IgD-negative memory B cell (primary cell): Measurements from ENCODE around the gene ZNHIT3. TPM values are rescaled to one million over a fixed set of nuclear protein-coding genes. Genes with fewer than 3 reads are reported as not detected.

ENCODE experiments used
- H3K27ac Mint-ChIP-seq, 3 donors: one replicate each; pipeline ENCODE4 v1.8.0; 2020 to 2022; ENCODE audit warnings: mild to moderate bottlenecking in 3 of 3, mixed read lengths in 3 of 3, moderate library complexity in 1 of 3
- H3K27me3 Mint-ChIP-seq: one replicate; pipeline ENCODE4 v1.8.0; 2021; ENCODE audit warnings: mixed read lengths
- H3K36me3 Mint-ChIP-seq: one replicate; pipeline ENCODE4 v1.8.0; 2020; ENCODE audit warnings: mild to moderate bottlenecking, mixed read lengths
- H3K4me1 Mint-ChIP-seq, 3 donors: one replicate each; pipeline ENCODE4 v1.8.0; 2020 to 2022; ENCODE audit warnings: mixed read lengths in 3 of 3, mild to moderate bottlenecking in 1 of 3
- H3K4me3 Mint-ChIP-seq, 4 donors: one replicate each; pipeline ENCODE4 v1.8.0; 2020 to 2022; ENCODE audit warnings: mild to moderate bottlenecking in 4 of 4, mixed read lengths in 4 of 4, moderate library complexity in 3 of 4
- H3K9me3 Mint-ChIP-seq, 3 donors: one replicate each; pipeline ENCODE4 v1.8.0; 2020 to 2021; ENCODE audit warnings: mixed read lengths in 3 of 3, mild to moderate bottlenecking in 1 of 3
- polyA plus RNA-seq: library from polyadenylated mRNA; unstranded; fragments of 300-500 nt; fragmentation: Illumina TruSeq; gene quantifications from one replicate; pipeline ENCODE4 v1.2.3, GENCODE V29; 2021

The ZNHIT3 gene
- polyA plus RNA-seq, 1 donor from 2014 or later, result 88.1 TPM

DNA sequence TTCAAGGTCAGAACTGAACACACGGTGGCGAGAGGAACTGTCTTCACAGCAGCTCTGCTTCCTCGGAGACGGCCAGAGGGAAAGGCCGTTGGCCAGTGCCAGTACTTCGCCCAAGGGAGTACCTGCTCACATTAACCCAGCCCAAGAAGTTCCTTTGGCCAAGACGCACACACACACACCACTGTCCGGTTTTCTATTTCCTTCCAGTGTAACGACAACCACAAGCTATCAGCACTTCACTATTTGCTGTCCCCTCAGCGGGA, 57.5 kb downstream of the ZNHIT3 start:
- H3K4me3 Mint-ChIP-seq, result peak overlapping the region; percentile 93 to 98 (median 98)
- peak overlapping the region; percentile 98 to 100 (median 99) for H3K27ac Mint-ChIP-seq
- no peaks in the 10 kb centered on the region for H3K27me3 Mint-ChIP-seq

DNA sequence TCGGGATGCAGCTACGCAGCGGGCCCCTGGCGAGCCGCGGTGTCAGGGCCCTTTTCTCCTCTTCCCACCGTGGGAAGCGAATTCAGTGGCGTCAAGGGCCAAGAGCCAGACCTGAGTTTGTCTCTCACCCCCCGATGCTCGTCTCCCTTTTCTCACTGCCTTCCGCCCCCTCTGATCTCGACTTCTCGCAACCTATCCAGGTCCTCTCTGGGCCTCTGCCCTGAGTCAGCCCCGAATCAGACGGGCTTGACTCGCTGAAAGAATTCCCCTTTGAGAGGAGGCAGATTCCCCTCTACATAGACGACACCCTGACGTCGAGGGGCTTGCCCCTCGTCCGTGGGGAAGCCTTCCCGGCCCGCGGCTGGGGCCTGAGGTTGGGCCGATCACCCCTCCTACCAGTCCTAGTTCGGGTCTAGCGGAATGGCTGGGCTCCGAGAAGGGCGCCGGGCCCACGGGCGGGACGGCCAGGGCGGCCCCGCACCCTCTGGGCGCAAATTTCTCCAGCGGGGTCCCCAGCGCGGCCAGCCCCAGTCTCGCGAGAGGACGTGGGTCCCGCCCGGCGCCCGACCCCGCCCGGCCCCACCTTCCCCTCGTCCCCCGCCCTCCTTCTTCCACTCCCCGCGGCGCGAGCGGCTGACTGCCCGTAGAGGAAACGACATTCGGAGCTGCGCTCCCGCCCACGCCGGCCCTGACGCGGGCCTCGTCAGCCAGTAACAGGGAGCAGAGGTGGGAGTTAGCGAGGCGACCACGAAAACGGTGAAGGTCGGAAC, 58.0 kb downstream of the ZNHIT3 start, which contains the start of gene GGNBP2:
GGNBP2 (plus strand) TSS at position 613 of the 770 bp plus-strand sequence. CDS start 806 bp downstream, outside the sequence.
- peak within 1 kb of the TSS; percentile 99 to 100 (median 99) for H3K27ac Mint-ChIP-seq
- H3K27me3 Mint-ChIP-seq, result no peaks in the 10 kb centered on the region
- peaks cover 17 to 26% (median 20%) of the 10 kb centered on the region in 3 donors for H3K4me1 Mint-ChIP-seq
- no peaks in the 10 kb centered on the region for H3K9me3 Mint-ChIP-seq
- peak within 1 kb of the TSS; percentile 95 to 98 (median 98) for H3K4me3 Mint-ChIP-seq
- H3K36me3 Mint-ChIP-seq, result no peaks in the 10 kb centered on the region

More for the DNA sequence above, 57.5 kb downstream of the ZNHIT3 start:
- Mint-ChIP-seq H3K36me3 (no peaks in the 10 kb centered on the region), H3K9me3 (no peaks in the 10 kb centered on the region), H3K4me1 (peaks cover 17 to 26% (median 20%) of the 10 kb centered on the region in 3 donors)

DNA sequence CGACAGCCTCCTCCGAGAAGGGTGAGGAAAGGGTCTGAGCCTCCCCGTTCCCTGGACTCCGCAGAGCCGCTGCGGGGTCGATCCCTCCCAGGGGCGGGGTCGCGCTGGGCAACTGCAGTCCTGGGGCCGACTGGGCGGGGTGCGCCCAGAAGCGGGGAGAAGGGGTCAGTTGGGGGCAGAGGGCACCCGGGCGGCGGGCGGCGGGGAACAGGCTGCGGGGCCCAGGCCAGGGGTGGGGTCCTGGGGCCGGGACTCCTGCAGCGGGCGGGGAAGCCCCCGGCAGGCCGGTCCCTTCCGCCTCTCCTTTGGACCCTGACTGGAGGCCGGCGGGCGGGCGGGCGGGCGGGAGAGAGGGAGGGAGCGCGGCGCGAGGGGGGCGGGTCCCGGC, 58.6 kb downstream of the ZNHIT3 start:
- Mint-ChIP-seq H3K36me3 (no peaks in the 10 kb centered on the region), H3K4me1 (peaks cover 19 to 26% (median 22%) of the 10 kb centered on the region in 3 donors), H3K4me3 (peak overlapping the region; percentile 95 to 98 (median 98)), H3K9me3 (no peaks in the 10 kb centered on the region), H3K27ac (peak overlapping the region; percentile 99 to 100 (median 99)), H3K27me3 (no peaks in the 10 kb centered on the region)

Other genes starting within 250 kb of the ZNHIT3 start
- not detected for gene TBC1D3I, start 222.1 kb upstream of the ZNHIT3 start, polyA plus RNA-seq
- gene TBC1D3G, start 162.8 kb upstream of the ZNHIT3 start, polyA plus RNA-seq, result not detected
- not detected for gene TBC1D3H, start 98.2 kb upstream of the ZNHIT3 start, polyA plus RNA-seq
- gene MYO19, start 48.2 kb downstream of the ZNHIT3 start, polyA plus RNA-seq, result 4.2 TPM
- 7.9 TPM for gene PIGW, start 48.3 kb downstream of the ZNHIT3 start, polyA plus RNA-seq
- gene GGNBP2, start 58.2 kb downstream of the ZNHIT3 start, polyA plus RNA-seq, result 84.9 TPM
- 2.8 TPM for gene DHRS11, start 105.2 kb downstream of the ZNHIT3 start, polyA plus RNA-seq
- 10.1 TPM for gene MRM1, start 114.9 kb downstream of the ZNHIT3 start, polyA plus RNA-seq